22Rv1 (cell line): ENCODE data around the gene OTUB1.
"Not testable (repeated sequence)": the region's sequence is repeated elsewhere in the genome, so short reads cannot be mapped to it uniquely, and the experiment has no call there.

ENCODE experiments used
- H3K27ac ChIP-seq: fragments of 450-650 bp; 2 replicates; pipeline ENCODE4 v1.5.1; 2017
- CTCF ChIP-seq: fragments of 450-650 bp; IDR thresholded peaks from 2 replicates; pipeline ENCODE4 v1.5.1; 2017; ENCODE audit warnings: mild to moderate bottlenecking
- ZFX ChIP-seq: fragments of 450-650 bp; IDR thresholded peaks from 2 replicates; pipeline ENCODE4 v1.6.1; 2017; ENCODE audit warnings: antibody characterized with exemption, borderline replicate concordance

OTUB1 gene

GRCh38 chr11:63961608-63962412, 24.4 kb upstream of the OTUB1 start:
- no peak overlapping the region for H3K27ac ChIP-seq

GRCh38 chr11:63963895-63964294, 22.3 kb upstream of the OTUB1 start:
- not testable (repeated sequence) for H3K27ac ChIP-seq

More at GRCh38 chr11:63961608-63962412, 24.4 kb upstream of the OTUB1 start:
- TF ChIP-seq ZFX (no peak), CTCF (no peak)

GRCh38 chr11:63966444-63966843, 19.8 kb upstream of the OTUB1 start:
- no peak for TF ChIP-seq CTCF
- no peak for TF ChIP-seq ZFX
- no peak overlapping the region for H3K27ac ChIP-seq

- no peak for TF ChIP-seq CTCF
- H3K27ac ChIP-seq: no peak overlapping the region
Observed at GRCh38 chr11:63969461-63969860, 16.8 kb upstream of the OTUB1 start.

- H3K27ac ChIP-seq: no peak overlapping the region
- TF ChIP-seq ZFX (no peak), CTCF (no peak)
Observed at GRCh38 chr11:63970902-63971301, 15.3 kb upstream of the OTUB1 start.

- H3K27ac ChIP-seq: peak overlapping the region; percentile 96
Observed at GRCh38 chr11:63973912-63974258, 12.4 kb upstream of the OTUB1 start.

GRCh38 chr11:63974259-63975143, 11.7 kb upstream of the OTUB1 start, which contains the start of gene COX8A:
Gene COX8A (plus strand): TSS chr11:63974620. CDS start chr11:63974681, 61 bp downstream.
- TF ChIP-seq CTCF (peak; percentile 28; the same call in 1 of the 2 replicates), ZFX (no peak)
- peak within 1 kb of the TSS; percentile 96 for H3K27ac ChIP-seq

GRCh38 chr11:63978551-63979239, 7.5 kb upstream of the OTUB1 start:
- TF ChIP-seq CTCF: no peak
- no peak for TF ChIP-seq ZFX
- H3K27ac ChIP-seq: peak overlapping the region; percentile 20; the same call in 1 of the 2 replicates
